ENCODE measurements around the gene KCNQ2. TPM values are rescaled to one million over a fixed set of nuclear protein-coding genes. Genes with fewer than 3 reads are reported as not detected.

Gene KCNQ2
- total RNA-seq, 1 donor from 2014 or later = 11.5 TPM

GRCh38 chr20:63364801-63365585 is 107.5 kb downstream of the KCNQ2 start:
- no peak overlapping the region for H3K4me3 Mint-ChIP-seq (ENCODE audit: unreplicated experiment)
- no peaks in the 10 kb centered on the region for H3K79me2 ChIP-seq (ENCODE audit: insufficient read depth, low read length)
- no peak overlapping the region for H3K27ac ChIP-seq (ENCODE audit: low read depth, low read length)
- DNase-seq (ENCODE audit: low read depth) (no peak), FAIRE-seq (no peak)
- H3K27me3 ChIP-seq (ENCODE audit: insufficient read depth, low read length) = peaks cover 8% of the 10 kb centered on the region
- H4K20me1 ChIP-seq (ENCODE audit: insufficient read depth, low read length) = no peaks in the 10 kb centered on the region
- H3K4me3 ChIP-seq (ENCODE audit: insufficient read depth, low read depth, low read length) = no peak overlapping the region
- no peaks in the 10 kb centered on the region for H3K36me3 ChIP-seq (ENCODE audit: insufficient read depth, low read length)
- no peak overlapping the region for H3K4me2 ChIP-seq (ENCODE audit: low read length)
- no peak overlapping the region for H3K27ac Mint-ChIP-seq (ENCODE audit: unreplicated experiment)
- no peaks in the 10 kb centered on the region for H3K4me1 Mint-ChIP-seq (ENCODE audit: low read depth, unreplicated experiment)
- H3K9ac ChIP-seq (ENCODE audit: low read length) = no peak overlapping the region
- H3K4me1 ChIP-seq (ENCODE audit: insufficient read depth, low read length) = no peaks in the 10 kb centered on the region
- H3K36me3 Mint-ChIP-seq (ENCODE audit: low read depth, unreplicated experiment) = no peaks in the 10 kb centered on the region
- peaks cover 37% of the 10 kb centered on the region for H3K27me3 Mint-ChIP-seq (ENCODE audit: low read depth, unreplicated experiment)
- no peaks in the 10 kb centered on the region for H3K9me3 Mint-ChIP-seq (ENCODE audit: unreplicated experiment)
- TF ChIP-seq CTCF (IDR thresholded peaks at IDR 0.05; ENCODE audit: insufficient read depth, low read depth, low read length) (no peak), EZH2 (IDR thresholded peaks at IDR 0.05; ENCODE audit: insufficient read depth, low read length) (no peak)
- H3K9me3 ChIP-seq (ENCODE audit: insufficient read depth, low read depth, low read length) = no peaks in the 10 kb centered on the region
- no peak overlapping the region for H2AFZ ChIP-seq (ENCODE audit: low read depth, low read length)

GRCh38 chr20:63363981-63364561 is 108.4 kb downstream of the KCNQ2 start:
- Histone ChIP-seq H2AFZ (ENCODE audit: low read depth, low read length) (no peak overlapping the region), H3K27me3 (ENCODE audit: insufficient read depth, low read length) (peaks cover 8% of the 10 kb centered on the region), H4K20me1 (ENCODE audit: insufficient read depth, low read length) (no peaks in the 10 kb centered on the region), H3K36me3 (ENCODE audit: insufficient read depth, low read length) (no peaks in the 10 kb centered on the region), H3K9ac (ENCODE audit: low read length) (no peak overlapping the region), H3K4me3 (ENCODE audit: insufficient read depth, low read depth, low read length) (no peak overlapping the region), H3K4me1 (ENCODE audit: insufficient read depth, low read length) (no peaks in the 10 kb centered on the region), H3K9me3 (ENCODE audit: insufficient read depth, low read depth, low read length) (no peaks in the 10 kb centered on the region), H3K4me2 (ENCODE audit: low read length) (no peak overlapping the region), H3K79me2 (ENCODE audit: insufficient read depth, low read length) (no peaks in the 10 kb centered on the region), H3K27ac (ENCODE audit: low read depth, low read length) (no peak overlapping the region)
- TF ChIP-seq CTCF (IDR thresholded peaks at IDR 0.05; ENCODE audit: insufficient read depth, low read depth, low read length) (no peak), EZH2 (IDR thresholded peaks at IDR 0.05; ENCODE audit: insufficient read depth, low read length) (no peak)
- Mint-ChIP-seq H3K27me3 (ENCODE audit: low read depth, unreplicated experiment) (peaks cover 42% of the 10 kb centered on the region), H3K4me1 (ENCODE audit: low read depth, unreplicated experiment) (no peaks in the 10 kb centered on the region), H3K27ac (ENCODE audit: unreplicated experiment) (no peak overlapping the region), H3K9me3 (ENCODE audit: unreplicated experiment) (no peaks in the 10 kb centered on the region), H3K36me3 (ENCODE audit: low read depth, unreplicated experiment) (no peaks in the 10 kb centered on the region), H3K4me3 (ENCODE audit: unreplicated experiment) (no peak overlapping the region)
- DNase-seq (ENCODE audit: low read depth) (no peak), FAIRE-seq (no peak)
